HG02678 (cell line): ENCODE results near the gene ITGA6.

Experiments used
- ATAC-seq: cut with Tn5 transposase; IDR thresholded peaks from one replicate; pipeline ENCODE4 v1.9.1; 2021; ENCODE audit warnings: mild to moderate bottlenecking, moderate library complexity; ENCODE audit not compliant: unreplicated experiment

The ITGA6 gene

DNA sequence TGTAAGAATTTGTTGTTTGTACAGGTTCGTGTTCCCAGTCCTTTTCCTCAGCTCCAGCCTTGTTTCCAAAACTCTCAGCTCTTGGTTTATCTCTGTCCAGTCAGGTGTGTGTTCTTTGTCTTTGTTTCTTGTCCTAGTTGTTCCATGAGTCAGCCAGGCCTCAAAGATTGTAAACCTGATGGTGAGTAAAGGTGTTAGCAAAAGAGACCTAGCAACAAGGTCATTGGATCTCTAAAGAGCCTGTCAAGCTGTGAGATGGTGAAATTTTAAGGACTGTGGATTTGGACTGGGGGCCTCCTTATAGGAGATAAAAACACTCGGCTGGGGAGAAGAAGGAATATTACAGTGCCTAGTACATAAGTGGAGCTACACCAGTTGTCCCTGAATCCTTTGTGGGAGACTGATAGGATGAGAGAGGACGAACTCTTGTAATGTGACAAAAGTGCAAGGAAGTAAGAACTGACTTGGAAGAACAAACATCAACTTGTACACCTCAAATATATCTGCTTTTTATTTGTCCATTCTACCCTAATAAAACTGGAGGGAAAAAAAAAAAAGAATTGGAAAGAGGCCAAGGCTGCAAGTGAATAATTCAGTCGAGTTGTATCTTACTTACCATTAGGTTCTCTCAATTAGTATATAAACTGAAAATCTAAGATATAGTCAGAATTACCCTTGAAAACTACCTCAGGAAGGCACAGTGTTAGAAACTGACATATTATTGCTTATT lies 37.2 kb downstream of the ITGA6 start:
- ATAC-seq: no peak

DNA sequence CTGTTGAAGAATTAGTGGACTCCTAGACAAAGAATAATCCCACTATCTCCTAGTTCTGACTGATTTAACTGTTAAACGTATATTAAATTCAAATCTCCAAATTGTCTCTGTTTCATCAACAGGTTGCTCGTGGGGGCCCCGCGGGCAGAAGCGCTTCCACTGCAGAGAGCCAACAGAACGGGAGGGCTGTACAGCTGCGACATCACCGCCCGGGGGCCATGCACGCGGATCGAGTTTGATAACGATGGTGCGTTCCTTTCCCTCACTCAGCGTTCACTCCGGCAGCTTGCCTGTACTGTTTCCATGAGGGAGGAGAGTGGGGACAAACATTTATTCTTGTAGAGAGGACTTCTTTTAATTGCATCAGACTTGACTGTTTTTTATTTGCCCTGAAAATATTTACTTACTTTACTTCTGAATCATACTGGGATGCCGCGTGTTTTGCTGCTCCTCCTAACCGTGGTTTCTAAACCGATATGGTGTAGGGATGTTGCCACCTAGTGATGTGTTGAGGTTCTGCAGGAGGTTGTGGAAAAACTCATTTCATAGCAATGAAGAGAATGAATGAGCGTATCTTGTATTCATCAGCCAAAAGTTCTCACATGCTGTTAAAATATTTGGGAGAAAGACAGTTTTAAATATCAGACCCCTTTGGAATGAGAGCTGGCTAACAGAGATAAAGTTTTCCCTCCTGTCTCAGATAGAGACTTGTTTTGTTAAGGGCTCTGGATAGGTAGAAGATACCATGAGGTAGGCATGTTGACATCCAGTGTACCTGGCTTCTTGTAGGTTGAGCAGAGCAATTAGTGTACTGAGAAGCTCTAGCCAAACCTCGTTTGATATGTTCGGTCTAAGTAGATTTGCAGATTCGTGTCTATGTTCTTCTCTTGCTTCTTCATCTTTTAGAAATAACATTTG lies 38.3 kb downstream of the ITGA6 start:
- ATAC-seq: peak; percentile 53

DNA sequence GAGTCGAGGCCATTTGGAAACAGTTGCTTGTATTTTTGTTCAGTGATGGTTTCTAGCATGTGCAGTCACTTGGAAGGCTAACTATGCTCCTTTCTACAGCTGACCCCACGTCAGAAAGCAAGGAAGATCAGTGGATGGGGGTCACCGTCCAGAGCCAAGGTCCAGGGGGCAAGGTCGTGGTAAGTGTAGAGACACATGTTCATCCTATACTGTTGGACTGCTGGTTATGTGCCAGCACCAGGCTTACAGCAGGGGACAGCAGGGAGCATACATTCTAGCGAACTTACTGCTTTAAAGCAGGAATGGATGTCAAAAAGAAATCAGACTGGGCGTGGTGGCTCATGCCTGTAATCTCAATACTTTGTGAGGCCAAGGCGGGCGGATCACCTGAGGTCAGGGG lies 40.0 kb downstream of the ITGA6 start:
- ATAC-seq: no peak

DNA sequence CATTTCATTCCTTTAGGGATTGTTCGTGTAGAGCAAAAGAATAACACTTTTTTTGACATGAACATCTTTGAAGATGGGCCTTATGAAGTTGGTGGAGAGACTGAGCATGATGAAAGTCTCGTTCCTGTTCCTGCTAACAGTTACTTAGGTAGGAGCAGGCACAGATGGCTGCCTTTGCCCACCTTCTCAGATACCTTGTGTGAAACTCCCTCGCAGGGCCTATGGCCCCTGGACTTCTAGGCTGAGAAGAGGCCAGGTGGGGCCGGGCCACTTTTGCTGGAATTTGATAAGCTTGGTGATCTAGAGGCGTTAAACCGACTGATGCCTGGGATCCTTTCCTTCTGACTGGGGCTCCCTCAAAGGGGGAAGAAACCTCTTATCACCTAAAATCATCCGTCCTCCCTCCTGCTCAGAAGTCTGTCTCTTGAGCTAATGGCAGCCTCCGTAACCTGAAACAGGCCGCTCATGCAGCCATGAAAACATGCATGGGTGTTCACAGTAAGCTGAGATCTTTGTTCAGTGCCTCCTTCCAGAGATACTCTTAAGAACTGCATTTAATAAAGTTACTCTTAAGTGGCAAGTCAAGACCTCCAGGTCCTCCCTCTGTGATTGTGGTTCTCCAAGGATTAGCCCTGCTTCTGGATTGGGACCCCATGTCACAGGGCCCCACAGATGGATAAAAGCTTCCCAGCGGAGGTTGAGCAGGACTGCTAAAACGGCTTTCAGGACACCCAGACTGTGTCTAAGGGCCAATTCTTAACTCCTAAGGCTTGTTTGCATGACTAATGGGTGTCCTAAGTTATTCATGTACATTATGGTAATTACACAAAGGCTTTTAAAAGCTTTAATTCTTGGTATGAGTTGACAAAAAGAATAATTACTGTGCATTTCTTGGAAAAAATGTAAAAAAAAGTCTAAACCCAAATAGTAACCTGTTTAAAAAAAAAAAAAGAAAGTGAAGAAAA lies 43.9 kb downstream of the ITGA6 start:
- no peak for ATAC-seq

DNA sequence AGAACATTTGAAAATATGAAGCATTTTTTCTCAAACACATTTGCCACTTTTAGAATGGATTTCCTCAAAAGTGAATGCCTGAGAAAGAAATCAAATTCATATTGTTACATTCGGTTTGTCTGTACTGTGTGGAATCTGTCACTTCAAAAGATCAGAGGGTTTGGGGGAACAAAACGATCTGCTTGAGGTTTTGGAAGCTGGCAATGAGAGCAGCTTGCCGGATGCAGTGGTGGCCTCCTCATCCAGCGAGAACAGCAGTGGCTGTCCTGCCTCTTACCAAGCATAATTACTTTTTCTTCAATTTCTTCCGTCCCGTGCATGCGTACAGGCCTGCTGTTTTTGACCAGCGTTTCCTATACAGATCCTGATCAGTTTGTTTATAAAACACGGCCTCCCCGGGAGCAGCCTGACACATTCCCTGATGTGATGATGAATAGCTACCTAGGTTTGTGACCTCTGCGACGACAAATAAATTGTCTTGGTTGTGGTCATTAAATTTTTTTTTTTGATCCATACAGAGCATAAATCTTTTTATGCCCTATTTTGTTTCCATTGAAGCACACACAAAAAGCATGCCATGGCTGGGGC lies 45.2 kb downstream of the ITGA6 start:
- ATAC-seq: no peak

DNA sequence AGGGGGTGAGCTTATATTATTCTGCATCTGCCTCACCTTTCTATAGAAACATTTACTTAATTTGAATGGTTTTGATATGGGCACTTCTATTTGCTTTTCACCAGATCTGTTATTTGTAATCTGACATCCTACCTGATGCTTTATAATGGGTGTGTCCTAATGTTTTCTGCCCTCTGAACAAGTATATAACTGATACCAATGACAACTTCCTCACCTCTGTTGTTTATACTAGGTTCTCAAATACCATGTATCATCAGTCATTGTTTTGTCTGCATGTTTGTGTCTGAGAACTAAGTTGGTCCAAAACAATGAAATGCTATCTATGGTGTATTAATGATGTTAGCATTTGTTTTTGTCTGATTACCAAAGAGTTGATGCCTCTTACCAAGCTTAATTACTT lies 45.8 kb downstream of the ITGA6 start:
- ATAC-seq: no peak

DNA sequence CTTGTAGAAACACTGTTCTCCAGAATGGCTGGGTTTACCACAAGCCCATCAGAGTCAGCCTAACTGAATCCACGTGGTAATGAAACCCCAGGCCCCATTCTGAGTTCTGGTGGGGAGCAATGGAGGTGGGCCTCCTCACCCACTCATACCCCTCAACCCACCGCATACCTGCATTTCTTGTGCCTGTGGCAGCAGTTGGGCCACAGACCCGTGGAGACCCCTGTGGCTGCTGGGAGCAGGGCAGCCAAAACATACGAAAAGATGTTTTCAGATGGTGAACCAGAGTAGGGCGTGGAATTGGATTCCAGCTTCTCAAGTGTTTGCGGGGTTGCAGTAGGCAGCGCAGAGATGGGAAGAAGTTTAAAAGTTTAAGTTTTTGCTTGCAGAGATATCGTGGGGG lies 51.0 kb downstream of the ITGA6 start:
- no peak for ATAC-seq

DNA sequence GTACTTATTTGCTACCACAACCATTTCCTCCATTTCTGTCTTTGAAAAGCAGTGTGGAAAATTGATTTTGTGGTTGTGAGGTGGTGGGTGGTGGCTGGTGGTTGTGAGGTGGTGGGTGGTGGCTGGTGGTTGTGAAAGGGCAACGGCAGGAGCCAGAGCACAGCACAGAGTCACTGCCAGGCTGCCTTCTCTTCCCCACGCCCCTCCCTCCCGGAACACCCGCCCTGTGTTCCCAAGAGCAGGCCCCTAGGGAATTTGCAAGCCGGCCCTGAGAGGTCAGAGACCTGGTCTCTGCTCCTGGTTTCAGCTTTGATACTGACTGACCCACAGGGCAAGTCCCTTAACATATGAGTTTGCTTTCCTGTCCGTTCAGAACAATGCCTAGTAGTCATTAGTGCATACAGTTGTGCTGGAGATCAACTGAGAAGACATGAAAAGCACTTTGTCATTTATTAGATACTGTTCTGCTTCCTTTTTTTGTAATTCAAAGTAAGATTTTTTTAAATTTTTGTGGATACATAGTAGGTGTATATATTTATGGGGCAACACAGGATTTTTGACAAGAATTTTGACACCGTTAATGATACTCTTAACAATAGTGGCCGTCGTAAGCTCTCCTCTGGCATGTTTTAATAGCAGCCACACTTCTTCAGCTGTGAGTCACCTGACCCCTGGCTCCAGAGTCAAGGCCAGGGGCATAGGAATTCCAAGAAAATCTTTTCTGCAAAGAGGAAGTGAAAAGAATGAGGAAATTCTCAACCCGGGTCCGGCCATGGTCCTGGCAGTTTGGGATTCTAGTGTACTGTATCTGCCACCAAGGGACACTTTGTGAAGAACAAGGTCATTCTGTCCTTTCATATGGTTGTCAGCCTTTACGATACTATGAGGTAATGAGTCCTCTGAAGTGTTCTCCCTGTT lies 53.2 kb downstream of the ITGA6 start:
- no peak for ATAC-seq

DNA sequence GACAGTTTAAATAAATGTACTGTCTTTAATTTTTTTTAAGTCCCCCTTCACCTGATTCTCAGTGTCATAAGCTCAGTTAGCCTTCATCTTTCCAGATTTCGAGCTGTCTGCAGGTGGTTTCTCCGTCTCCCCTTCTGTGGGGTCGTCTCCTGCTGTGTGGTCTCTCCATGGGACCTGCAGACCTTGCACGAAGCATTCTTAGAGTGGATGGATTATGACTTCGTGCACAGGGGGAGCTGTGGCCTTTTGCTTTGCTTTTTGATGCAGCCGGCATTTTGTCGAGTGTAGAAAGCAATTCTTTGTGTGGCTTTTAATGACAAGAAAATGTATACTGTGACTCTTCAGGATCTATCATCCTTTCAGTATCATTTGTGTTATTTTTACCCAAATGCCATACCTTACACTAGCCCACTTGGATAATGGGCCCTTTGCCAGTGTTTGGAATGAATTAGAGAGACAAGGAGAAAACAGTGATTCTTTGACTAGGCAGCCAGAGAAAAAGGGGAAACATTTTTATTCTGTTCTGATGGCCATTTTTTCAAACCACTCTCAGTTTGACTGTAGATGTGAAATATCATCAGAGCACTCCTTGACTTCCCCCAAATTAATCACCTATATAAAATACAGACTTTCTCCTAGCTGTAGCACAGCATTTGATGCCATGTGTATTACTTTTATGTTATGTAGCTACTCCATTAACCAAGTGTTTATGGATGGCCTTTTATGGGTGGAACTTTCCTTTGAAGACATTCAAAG lies 54.3 kb downstream of the ITGA6 start:
- ATAC-seq: no peak

DNA sequence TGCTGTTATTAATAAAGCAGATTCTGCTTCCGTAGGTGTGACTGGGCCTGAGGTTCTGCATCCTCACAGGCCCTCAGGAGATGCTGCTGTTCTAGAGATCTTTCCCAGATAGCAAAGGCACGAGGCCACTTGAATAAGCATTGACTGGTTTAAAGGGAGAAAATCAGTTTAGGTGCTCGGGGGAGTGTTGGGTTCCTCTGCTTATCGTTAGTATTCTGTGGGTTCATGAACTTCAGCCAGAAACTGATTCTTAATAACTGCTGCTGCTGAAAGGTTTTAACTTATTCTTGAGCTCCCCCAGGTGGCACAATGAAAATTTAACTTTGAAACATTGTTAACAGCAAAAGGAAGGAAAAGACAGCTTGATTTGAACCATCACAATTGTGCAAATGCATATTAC lies 56.9 kb downstream of the ITGA6 start:
- ATAC-seq: peak; percentile 20

DNA sequence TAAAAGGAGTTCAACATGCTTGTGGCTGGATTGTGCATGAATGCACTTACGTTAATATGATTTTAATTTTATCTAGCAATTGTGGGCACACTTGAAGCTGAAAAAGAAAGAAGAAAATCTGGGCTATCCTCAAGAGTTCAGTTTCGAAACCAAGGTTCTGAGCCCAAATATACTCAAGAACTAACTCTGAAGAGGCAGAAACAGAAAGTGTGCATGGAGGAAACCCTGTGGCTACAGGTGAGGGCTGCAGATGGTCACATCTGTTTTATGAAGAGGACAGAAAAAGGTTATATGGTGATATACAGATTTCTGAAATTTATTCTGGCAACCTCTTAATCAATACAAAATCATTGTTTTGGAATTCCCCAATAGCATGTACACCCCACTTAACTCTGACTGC lies 57.3 kb downstream of the ITGA6 start:
- ATAC-seq: peak; percentile 70

DNA sequence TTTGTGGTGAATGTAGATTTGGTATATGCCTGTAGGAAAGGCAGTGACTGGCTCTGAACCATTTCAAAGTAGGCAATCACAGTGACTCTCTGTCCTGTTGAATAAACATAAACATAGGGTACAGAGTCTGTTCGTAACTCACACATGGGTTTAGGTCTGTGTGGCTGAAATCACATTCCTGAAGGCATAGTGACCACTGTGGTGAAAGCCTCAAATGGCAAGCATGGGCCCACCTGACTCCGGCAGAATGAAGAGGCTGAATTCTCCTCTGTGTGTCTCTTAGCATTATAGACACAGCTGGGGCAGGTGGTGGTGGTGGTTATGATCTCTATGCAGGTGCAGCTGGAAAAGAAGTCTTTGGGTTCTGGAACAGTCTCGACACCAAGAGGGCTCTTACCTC lies 61.2 kb downstream of the ITGA6 start:
- ATAC-seq: no peak

DNA sequence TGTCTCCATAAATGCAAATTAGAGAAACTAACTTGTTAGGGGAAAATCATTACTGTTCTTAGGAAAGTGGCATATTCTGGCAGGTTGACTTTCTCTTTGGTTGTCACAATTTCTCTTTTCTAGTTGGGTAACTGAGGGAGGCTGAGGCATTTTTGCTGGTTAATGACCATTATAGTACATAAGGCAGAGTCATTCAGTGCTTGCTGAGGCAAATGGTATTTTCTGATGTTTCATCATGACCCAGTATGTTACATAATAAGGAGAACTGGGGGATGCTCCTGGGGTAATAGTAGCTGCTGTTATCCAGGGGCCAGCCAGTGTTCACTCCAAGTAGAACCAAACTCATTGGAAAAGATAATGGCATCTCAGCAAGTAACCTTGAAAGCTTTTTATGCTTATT lies 62.3 kb downstream of the ITGA6 start:
- ATAC-seq: no peak

DNA sequence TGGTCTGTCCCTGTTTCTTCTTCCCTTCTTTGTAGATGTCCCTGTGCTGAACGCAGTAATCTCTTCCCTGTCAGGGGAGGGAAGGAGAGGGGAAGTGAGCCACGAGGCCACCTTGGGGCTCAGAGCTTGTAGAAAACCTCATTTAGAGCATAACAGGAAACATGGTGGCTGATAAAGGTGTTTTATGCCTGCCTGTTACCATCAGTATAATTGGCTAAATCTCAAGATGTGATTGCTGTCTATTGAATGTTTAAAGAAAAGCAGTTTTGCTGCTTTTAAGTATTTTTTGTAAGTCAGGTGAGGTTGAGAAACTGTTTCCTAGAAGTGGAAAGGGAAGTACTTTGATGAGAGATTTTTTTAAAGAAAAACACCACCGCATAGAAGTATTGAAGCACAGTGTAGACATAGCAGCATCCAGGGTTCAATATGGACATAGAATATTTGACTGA lies 68.8 kb downstream of the ITGA6 start:
- no peak for ATAC-seq

DNA sequence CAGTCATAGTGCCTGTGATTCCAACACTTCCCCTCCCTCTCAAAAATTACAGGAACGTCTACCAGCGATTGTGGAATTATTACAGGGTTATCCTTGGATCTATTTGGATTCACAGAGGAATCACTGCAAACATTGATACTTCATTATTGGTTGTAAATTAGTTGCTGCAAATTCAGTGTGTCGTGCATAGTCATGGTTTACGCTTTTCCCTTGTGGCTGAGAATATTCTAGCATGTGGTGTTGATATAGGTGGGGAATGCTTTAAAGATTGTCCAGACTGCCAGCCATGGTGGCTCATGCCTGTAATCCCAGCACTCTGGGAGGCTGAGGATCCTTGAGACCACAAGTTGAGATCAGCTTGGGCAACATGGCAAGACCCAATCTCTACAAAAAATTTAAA lies 79.8 kb downstream of the ITGA6 start:
- ATAC-seq: no peak

DNA sequence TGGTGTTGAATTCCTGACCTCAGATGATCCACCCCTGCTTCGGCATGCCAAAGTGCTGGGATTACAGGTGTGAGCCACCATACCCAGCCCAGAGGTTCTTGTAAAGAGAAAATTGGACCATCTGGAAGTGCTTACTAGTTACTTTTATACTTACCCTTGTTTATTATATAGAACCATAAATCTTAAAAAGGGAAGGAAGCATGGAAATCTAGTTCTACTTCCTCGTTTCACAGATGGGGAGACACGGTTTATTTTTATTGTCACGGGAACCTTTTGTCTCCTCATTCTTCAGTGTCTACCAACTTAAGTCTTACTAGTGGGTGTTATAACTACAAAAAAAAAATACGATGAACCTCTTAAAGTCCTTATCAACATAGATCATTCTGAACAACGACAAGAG lies 82.7 kb downstream of the ITGA6 start:
- ATAC-seq: no peak

DNA sequence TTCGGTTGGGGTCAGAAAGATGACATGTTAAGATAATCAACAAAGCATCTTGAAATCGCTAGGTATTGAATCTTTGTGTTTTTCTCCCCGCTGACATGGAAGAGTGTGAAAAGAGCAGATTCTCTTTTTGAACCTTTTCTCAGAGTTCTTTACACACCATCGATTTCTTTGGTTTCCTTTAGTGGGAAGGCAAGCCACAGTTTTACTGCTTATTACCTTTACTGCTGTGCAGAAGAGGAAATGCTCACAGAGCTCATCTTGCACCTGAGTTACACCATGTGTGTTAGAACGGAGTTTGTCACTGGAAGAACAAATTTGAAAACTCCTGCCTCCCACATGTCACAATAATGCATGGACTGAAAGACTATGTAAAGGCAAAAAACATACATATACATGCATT lies 83.2 kb downstream of the ITGA6 start:
- ATAC-seq: no peak

DNA sequence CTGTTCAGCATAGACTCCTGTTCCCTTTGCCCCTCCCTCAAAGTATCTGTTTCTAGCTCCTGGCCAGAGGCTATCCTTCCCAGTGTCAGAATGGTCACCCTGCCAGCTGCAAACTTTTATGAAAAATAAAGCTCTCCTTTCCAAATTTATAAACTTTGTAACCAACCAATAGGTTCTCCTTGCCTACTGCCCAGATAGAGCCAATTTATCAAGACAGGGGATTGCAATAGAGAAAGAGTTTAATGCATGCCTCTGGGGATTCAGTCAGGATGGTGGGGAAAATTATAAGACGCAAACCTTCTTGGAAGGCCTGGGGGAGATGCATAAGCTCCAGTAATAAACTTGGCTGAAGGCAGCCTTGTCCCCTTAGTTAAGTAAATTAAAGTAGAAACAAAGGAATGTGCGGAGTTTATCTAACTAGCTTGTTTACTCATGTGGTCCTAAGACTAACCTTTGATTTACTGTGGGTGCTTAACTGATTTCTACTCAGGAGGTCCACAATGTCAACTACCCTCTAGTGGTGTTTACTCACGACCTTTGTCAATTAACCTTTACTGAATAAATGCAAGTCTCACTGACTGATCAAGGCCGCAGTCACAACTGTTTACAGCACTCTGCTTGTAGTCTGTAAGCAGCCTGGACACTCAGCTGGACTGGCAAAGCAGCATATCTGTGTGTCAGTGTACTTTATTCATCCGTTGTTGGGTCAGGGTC lies 85.6 kb downstream of the ITGA6 start:
- ATAC-seq: no peak
